GM12878 (cell line): ENCODE results near the gene MGRN1. TPM values are rescaled to one million over a fixed set of nuclear protein-coding genes. Genes with fewer than 3 reads are reported as not detected.

Experiments used
- ATAC-seq: fragments of 200-7000 bp; cut with Tn5 transposase; 3 replicates; pipeline ENCODE4 v1.9.1; 2020; ENCODE audit warnings: mild to moderate bottlenecking, moderate library complexity
- BruUV-seq: library from RNA; stranded (reverse); fragments of 400-500 nt; replicated peaks from 2 replicates; lab custom pipeline; 2021; lab: Mats Ljungman, UMichigan
- CTCF ChIA-PET: fragments of 300-600 bp; sonication (Branson Sonifier 250); formaldehyde crosslinking; extraction: SDS; loops from one replicate; lab custom pipeline; 2021; ENCODE audit warnings: inconsistent platforms; lab: Yijun Ruan, JAX
- POLR2A ChIA-PET: fragments of 350-600 bp; formaldehyde crosslinking; extraction: SDS; loops from one replicate; lab custom pipeline; 2021; ENCODE audit warnings: inconsistent platforms; lab: Charles Lee
- RAD21 ChIA-PET: fragments of 300-600 bp; sonication (Branson Sonifier 250); formaldehyde crosslinking; loops from one replicate; lab custom pipeline; 2023; ENCODE audit warnings: antibody characterized with exemption; ENCODE audit not compliant: unreplicated experiment; lab: Charles Lee
- SMC1A ChIA-PET: fragments of 300-600 bp; sonication (Branson Sonifier 250); formaldehyde crosslinking; loops from one replicate; lab custom pipeline; 2023; ENCODE audit not compliant: unreplicated experiment, uncharacterized antibody; lab: Charles Lee
- DNase-seq: peaks from one replicate; pipeline ENCODE4 v3.0.0-alpha.2; 2011; ENCODE audit warnings: low read depth, low spot score
- FAIRE-seq: peaks from 3 replicates; lab custom pipeline; 2011; peaks lifted over from hg19 to GRCh38; lab: Jason Lieb, UNC
- H2AFZ ChIP-seq: 2 replicates; pipeline ENCODE4 v1.6.0; 2011; ENCODE audit warnings: low read depth, low read length, control low read depth; ENCODE audit not compliant: control insufficient read depth
- H3K27ac ChIP-seq: 2 replicates; pipeline ENCODE4 v1.5.1; 2011; ENCODE audit warnings: control low read depth; ENCODE audit not compliant: control insufficient read depth, insufficient read depth
- H3K27me3 ChIP-seq, 2 experiments: replicated peaks in 1 of 2; 2 replicates each; pipeline versions ENCODE4 v1.6.0 to v1.6.1; 2011; ENCODE audit warnings: low read length in 1 of 2; ENCODE audit not compliant: control insufficient read depth in 2 of 2, insufficient read depth in 2 of 2
- H3K36me3 ChIP-seq, 2 experiments: 2 replicates each; pipeline ENCODE4 v1.5.1; 2011; ENCODE audit warnings: low read length in 1 of 2; ENCODE audit not compliant: control insufficient read depth in 2 of 2, insufficient read depth in 2 of 2
- H3K4me1 ChIP-seq: 2 replicates; pipeline ENCODE4 v1.6.1; 2011; ENCODE audit warnings: mild to moderate bottlenecking, low read length, moderate library complexity, mixed read lengths; ENCODE audit not compliant: control insufficient read depth, insufficient read depth
- H3K4me2 ChIP-seq: 2 replicates; pipeline ENCODE4 v1.6.0; 2011; ENCODE audit warnings: control low read depth; ENCODE audit not compliant: control insufficient read depth, insufficient read depth
- H3K4me3 ChIP-seq: fragments of 200-600 bp; sonication (generic); 2 replicates; pipeline ENCODE4 v1.5.1; 2016
- H3K79me2 ChIP-seq: 2 replicates; pipeline ENCODE4 v1.6.0; 2011; ENCODE audit warnings: low read length; ENCODE audit not compliant: control insufficient read depth, insufficient read depth
- H3K9ac ChIP-seq: 2 replicates; pipeline ENCODE4 v1.8.0; 2011; ENCODE audit warnings: low read length, control low read depth, mixed read lengths; ENCODE audit not compliant: control insufficient read depth, insufficient read depth
- H3K9me3 ChIP-seq: replicated peaks from 3 replicates; pipeline ENCODE4 v1.5.1; 2011; ENCODE audit warnings: mild to moderate bottlenecking, low read length; ENCODE audit not compliant: control insufficient read depth, insufficient read depth
- H4K20me1 ChIP-seq: 2 replicates; pipeline ENCODE4 v1.6.0; 2011; ENCODE audit not compliant: control insufficient read depth, insufficient read depth
- BCLAF1 ChIP-seq: fragments of 450-650 bp; IDR thresholded peaks from 2 replicates; pipeline ENCODE4 v1.6.1; 2017; ENCODE audit warnings: antibody characterized with exemption, mild to moderate bottlenecking, moderate library complexity
- CBFB ChIP-seq: IDR thresholded peaks from 2 replicates; pipeline ENCODE4 v1.6.1; 2016; ENCODE audit warnings: antibody characterized with exemption, low read depth
- EED ChIP-seq: sonication (generic); IDR thresholded peaks from 2 replicates; pipeline ENCODE4 v1.6.1; 2016; ENCODE audit warnings: antibody characterized with exemption, low read depth
- ETV6 ChIP-seq, 2 experiments: fragments of 450-650 bp in 1 of 2; IDR thresholded peaks in 1 of 2; conservative IDR thresholded peaks in 1 of 2; 2 replicates each; pipeline ENCODE4 v1.6.1; 2014; ENCODE audit warnings: antibody characterized with exemption in 1 of 2, borderline replicate concordance in 1 of 2, low read depth in 1 of 2, mild to moderate bottlenecking in 1 of 2, moderate library complexity in 1 of 2
- RFX5 ChIP-seq: IDR thresholded peaks from 2 replicates; pipeline ENCODE4 v1.6.1; 2011; ENCODE audit warnings: low read depth, low read length, improper control_type of control experiment
- SIX5 ChIP-seq: IDR thresholded peaks from 2 replicates; pipeline ENCODE4 v1.6.1; 2011; ENCODE audit warnings: mild to moderate bottlenecking, low read depth, low read length, moderate library complexity; ENCODE audit not compliant: severe bottlenecking
- YBX1 ChIP-seq: fragments of 450-650 bp; IDR thresholded peaks from 2 replicates; pipeline ENCODE4 v1.6.1; 2016; ENCODE audit warnings: antibody characterized with exemption
- ZBED1 ChIP-seq: IDR thresholded peaks from 2 replicates; pipeline ENCODE4 v1.6.1; 2016; ENCODE audit warnings: borderline replicate concordance
- ZNF274 ChIP-seq: IDR thresholded peaks from one replicate; pipeline ENCODE4 v1.8.0; 2011; ENCODE audit not compliant: insufficient read length, insufficient read depth
- WGBS: methylation state at CpG from one replicate; pipeline ENCODE4 v1.1.6; 2016; ENCODE audit warnings: low lambda C conversion rate; ENCODE audit not compliant: insufficient replicate concordance, insufficient coverage; ENCODE audit errors: missing lambda C conversion rate; 5-methylcytosine and 5-hydroxymethylcytosine counted together
- in situ Hi-C: fragments of 300-500 bp; cut with MboI; formaldehyde crosslinking; loops from 9 replicates; pipeline ENCODE4 v1.14.3; 2018; ENCODE audit warnings: mixed read lengths
- intact Hi-C: fragments of 100-400 bp; cut with micrococcal nuclease; formaldehyde crosslinking; loops from one replicate; pipeline ENCODE4 v1.14.2; 2022; ENCODE audit not compliant: unreplicated experiment
- polyA plus RNA-seq, 11 experiments: library from polyadenylated mRNA; depleted of rRNA in 4 of 11; unstranded in 6 of 11; stranded (reverse) in 5 of 11; fragments of >200 nt; fragmentation: Nextera tagmentation in 4 of 11; fragmentation: Illumina TruSeq in 1 of 11; extraction: Ambion mirVana in 4 of 11; extraction: Trizol in 1 of 11; gene quantifications; 1 replicate in 1 of 11; 2 replicates in 10 of 11; pipeline versions ENCODE4 v1.2.1 to v1.2.3, GENCODE V29; 2011 to 2016; ENCODE audit warnings: inconsistent platforms in 2 of 11, missing spikeins in 2 of 11, low read depth in 1 of 11
- total RNA-seq, 4 experiments: library from RNA; depleted of rRNA in 3 of 4; stranded (reverse); fragments of >200 nt in 3 of 4; fragmentation: Illumina TruSeq in 1 of 4; extraction: Trizol in 1 of 4; gene quantifications; 2 replicates each; pipeline versions ENCODE4 v1.2.1 to v1.2.3, GENCODE V29; 2013 to 2021
- TF ChIP-seq, protein P1 (sequence below): fragments of 450-650 bp; IDR thresholded peaks from 2 replicates; pipeline ENCODE4 v1.6.1; 2017; ENCODE audit warnings: mild to moderate bottlenecking
- TF ChIP-seq, protein P2 (sequence below): fragments of 150-350 bp; IDR thresholded peaks from 2 replicates; pipeline ENCODE4 v1.6.1; 2014; ENCODE audit warnings: mild to moderate bottlenecking, low read depth, low read length

The MGRN1 gene
- total and polyA plus RNA-seq, 10 of the 15 experiments (the other 5 are each of a cell fraction or from before 2014, with no cell fraction given) = 0.35 to 86.7 (median 14.6) TPM

DNA sequence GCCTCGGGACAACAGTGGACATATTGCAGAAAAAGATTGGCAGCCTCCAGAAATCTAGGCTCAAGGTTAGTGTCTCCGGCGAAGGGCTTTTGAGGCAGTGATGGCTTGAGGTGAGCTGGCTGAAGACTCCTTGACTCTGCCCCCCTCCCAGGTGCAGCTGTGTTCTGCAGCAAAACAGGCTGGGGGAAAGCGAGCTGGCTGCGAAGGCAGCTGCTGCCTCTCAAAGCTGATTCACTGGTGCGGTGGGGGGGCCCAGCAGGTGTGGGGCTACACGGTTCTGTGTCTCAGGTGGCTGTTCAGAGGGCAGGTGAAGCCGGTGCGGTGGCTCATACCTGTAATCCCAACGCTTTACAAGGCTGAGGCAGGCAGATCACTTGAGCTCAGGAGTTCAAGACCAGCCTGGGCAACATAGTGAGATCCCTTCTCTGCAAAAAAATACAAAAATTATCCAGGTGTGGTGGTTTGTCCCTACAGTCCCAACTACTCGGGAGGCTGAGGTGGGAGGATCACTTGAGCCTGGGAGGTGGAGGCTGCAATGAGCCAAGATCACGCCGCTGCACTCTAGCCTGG, 45.6 kb upstream of the MGRN1 start:
- CTCF ChIA-PET = no interaction called here
- in situ Hi-C loops = no loop called here

DNA sequence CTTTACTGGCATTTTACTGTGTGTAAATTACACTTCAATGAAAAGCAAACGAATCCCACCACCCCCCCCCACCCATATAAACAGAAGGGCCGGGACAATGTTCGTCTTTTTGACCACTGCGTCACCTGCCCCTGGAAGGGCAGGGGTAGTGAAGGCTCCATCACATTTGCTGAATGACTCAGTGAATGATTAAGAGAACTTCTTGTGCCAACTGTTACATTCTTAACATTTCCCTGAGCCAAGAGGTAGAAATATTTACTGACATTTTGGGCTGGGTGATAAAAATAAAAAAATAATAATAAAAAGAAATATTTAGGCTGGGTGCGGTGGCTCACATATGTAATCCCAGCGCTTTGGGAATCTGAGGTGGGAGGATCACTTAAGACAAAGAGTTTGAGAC, 44.4 kb upstream of the MGRN1 start:
- Histone ChIP-seq H3K4me2 (no peak overlapping the region), H3K4me1 (no peaks in the 10 kb centered on the region), H3K9me3 (no peaks in the 10 kb centered on the region), H3K4me3 (no peak overlapping the region), H2AFZ (no peak overlapping the region), H4K20me1 (no peaks in the 10 kb centered on the region), H3K27ac (no peak overlapping the region), H3K9ac (no peak overlapping the region), H3K27me3 (no peaks in the 10 kb centered on the region), H3K79me2 (no peaks in the 10 kb centered on the region), H3K36me3 (no peaks in the 10 kb centered on the region)
- ChIA-PET SMC1A (no interaction called here), POLR2A (no interaction called here), RAD21 (no interaction called here), CTCF (no interaction called here)
- intact Hi-C loops = no loop called here
- in situ Hi-C loops = no loop called here
- WGBS = 38% methylated on average over 6 of the region's 6 CpGs
- FAIRE-seq (no peak), ATAC-seq (no peak), DNase-seq (no peak)
- no TSS peak for BruUV-seq
- TF ChIP-seq ZBED1 = no peak
- TF ChIP-seq CBFB = no peak
- no peak for TF ChIP-seq ETV6 (conservative IDR thresholded peaks at IDR 0.05 in 1 of 2, IDR thresholded peaks at IDR 0.05 in 1 of 2; ENCODE audit: borderline replicate concordance in 1 of 2, low read depth in 1 of 2)
- TF ChIP-seq YBX1 = no peak
- no peak for TF ChIP-seq SIX5
- TF ChIP-seq BCLAF1 = no peak
- TF ChIP-seq, protein P1, sequence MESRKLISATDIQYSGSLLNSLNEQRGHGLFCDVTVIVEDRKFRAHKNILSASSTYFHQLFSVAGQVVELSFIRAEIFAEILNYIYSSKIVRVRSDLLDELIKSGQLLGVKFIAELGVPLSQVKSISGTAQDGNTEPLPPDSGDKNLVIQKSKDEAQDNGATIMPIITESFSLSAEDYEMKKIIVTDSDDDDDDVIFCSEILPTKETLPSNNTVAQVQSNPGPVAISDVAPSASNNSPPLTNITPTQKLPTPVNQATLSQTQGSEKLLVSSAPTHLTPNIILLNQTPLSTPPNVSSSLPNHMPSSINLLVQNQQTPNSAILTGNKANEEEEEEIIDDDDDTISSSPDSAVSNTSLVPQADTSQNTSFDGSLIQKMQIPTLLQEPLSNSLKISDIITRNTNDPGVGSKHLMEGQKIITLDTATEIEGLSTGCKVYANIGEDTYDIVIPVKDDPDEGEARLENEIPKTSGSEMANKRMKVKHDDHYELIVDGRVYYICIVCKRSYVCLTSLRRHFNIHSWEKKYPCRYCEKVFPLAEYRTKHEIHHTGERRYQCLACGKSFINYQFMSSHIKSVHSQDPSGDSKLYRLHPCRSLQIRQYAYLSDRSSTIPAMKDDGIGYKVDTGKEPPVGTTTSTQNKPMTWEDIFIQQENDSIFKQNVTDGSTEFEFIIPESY = no peak

More for the DNA sequence above, 45.6 kb upstream of the MGRN1 start:
- TF ChIP-seq RFX5 = no peak
- TF ChIP-seq, protein P2, sequence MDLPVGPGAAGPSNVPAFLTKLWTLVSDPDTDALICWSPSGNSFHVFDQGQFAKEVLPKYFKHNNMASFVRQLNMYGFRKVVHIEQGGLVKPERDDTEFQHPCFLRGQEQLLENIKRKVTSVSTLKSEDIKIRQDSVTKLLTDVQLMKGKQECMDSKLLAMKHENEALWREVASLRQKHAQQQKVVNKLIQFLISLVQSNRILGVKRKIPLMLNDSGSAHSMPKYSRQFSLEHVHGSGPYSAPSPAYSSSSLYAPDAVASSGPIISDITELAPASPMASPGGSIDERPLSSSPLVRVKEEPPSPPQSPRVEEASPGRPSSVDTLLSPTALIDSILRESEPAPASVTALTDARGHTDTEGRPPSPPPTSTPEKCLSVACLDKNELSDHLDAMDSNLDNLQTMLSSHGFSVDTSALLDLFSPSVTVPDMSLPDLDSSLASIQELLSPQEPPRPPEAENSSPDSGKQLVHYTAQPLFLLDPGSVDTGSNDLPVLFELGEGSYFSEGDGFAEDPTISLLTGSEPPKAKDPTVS = no peak
- no peak for TF ChIP-seq EED
- no peak for TF ChIP-seq ZNF274
- ChIA-PET RAD21 (interaction anchor here (0.7 kb wide), 1 partner anchor 227 kb away, joined by 3 read pairs; no protein-coding TSS in a partner anchor), POLR2A (no interaction called here), SMC1A (no interaction called here)
- Histone ChIP-seq H4K20me1 (no peaks in the 10 kb centered on the region), H2AFZ (no peak overlapping the region), H3K27ac (no peak overlapping the region), H3K27me3 (no peaks in the 10 kb centered on the region; a peak in 1 of 4 replicates), H3K4me2 (no peak overlapping the region), H3K4me3 (no peak overlapping the region), H3K36me3 (no peaks in the 10 kb centered on the region), H3K9me3 (no peaks in the 10 kb centered on the region), H3K9ac (no peak overlapping the region), H3K79me2 (no peaks in the 10 kb centered on the region), H3K4me1 (no peaks in the 10 kb centered on the region)
- 53% methylated on average over 13 of the region's 13 CpGs for WGBS
- BruUV-seq = no TSS peak
- FAIRE-seq (no peak), DNase-seq (no peak), ATAC-seq (no peak)
- intact Hi-C loops = no loop called here
